H1 (cell line): Measurements from ENCODE around the gene PLXNA3. TPM values are rescaled to one million over a fixed set of nuclear protein-coding genes. Genes with fewer than 3 reads are reported as not detected.
A peak's percentile ranks its signal among the peaks of the same experiment; 100 is the strongest.

ENCODE experiments used
- ASH2L ChIP-seq: fragments of 200-600, 300-600 bp; sonication (generic); IDR thresholded peaks from one replicate; pipeline ENCODE4 v1.7.1; 2017; ENCODE audit warnings: low read length
- CBX8 ChIP-seq: fragments of 300-800, 300-1000 bp; sonication (generic); IDR thresholded peaks from 2 replicates; pipeline ENCODE4 v1.7.1; 2016; ENCODE audit warnings: low read depth, low read length, borderline replicate concordance
- CEBPB ChIP-seq: IDR thresholded peaks from 2 replicates; pipeline ENCODE4 v1.6.1; 2012; ENCODE audit warnings: low read depth, low read length
- CHD2 ChIP-seq: IDR thresholded peaks from 2 replicates; pipeline ENCODE4 v1.6.1; 2012; ENCODE audit warnings: low read length, improper control_type of control experiment
- CREB1 ChIP-seq: IDR thresholded peaks from 2 replicates; pipeline ENCODE4 v1.6.1; 2012; ENCODE audit warnings: inconsistent platforms
- CTBP2 ChIP-seq: IDR thresholded peaks from 2 replicates; pipeline ENCODE4 v1.7.0; 2011; ENCODE audit warnings: borderline replicate concordance, mild to moderate bottlenecking, moderate library complexity, mixed read lengths, low read length; ENCODE audit not compliant: insufficient read depth, insufficient read length
- EGR1 ChIP-seq: IDR thresholded peaks from 2 replicates; pipeline ENCODE4 v1.6.1; 2011; ENCODE audit warnings: low read depth, low read length, borderline replicate concordance
- EZH2 ChIP-seq: fragments of 200-600 bp; sonication (generic); IDR thresholded peaks from 2 replicates; pipeline ENCODE4 v1.7.1; 2012; ENCODE audit warnings: low read depth, mild to moderate bottlenecking, moderate library complexity, low read length, inconsistent platforms; ENCODE audit not compliant: severe bottlenecking
- HDAC6 ChIP-seq: IDR thresholded peaks from one replicate; pipeline ENCODE4 v1.7.1; 2012; ENCODE audit warnings: low read depth, mild to moderate bottlenecking, inconsistent platforms, low read length, moderate library complexity
- KDM5A ChIP-seq: fragments of 200-600 bp; IDR thresholded peaks from 2 replicates; pipeline ENCODE4 v1.7.1; 2012; ENCODE audit warnings: mild to moderate bottlenecking, low read length, inconsistent platforms, mixed read lengths
- MAFK ChIP-seq: IDR thresholded peaks from 2 replicates; pipeline ENCODE4 v1.6.1; 2012; ENCODE audit warnings: low read depth, mild to moderate bottlenecking, improper control_type of control experiment, low read length
- POLR2A ChIP-seq, 2 experiments: IDR thresholded peaks; 1 replicate in 1 of 2; 2 replicates in 1 of 2; pipeline ENCODE4 v1.6.1; 2011; ENCODE audit warnings: low read depth in 2 of 2, low read length in 2 of 2, mild to moderate bottlenecking in 2 of 2; ENCODE audit errors: control extremely low read depth in 1 of 2
- POU5F1 ChIP-seq: IDR thresholded peaks from 2 replicates; pipeline ENCODE4 v1.6.1; 2011; ENCODE audit warnings: low read depth, mild to moderate bottlenecking, low read length, moderate library complexity
- RAD21 ChIP-seq, 2 experiments: IDR thresholded peaks in 1 of 2; conservative IDR thresholded peaks in 1 of 2; 2 replicates each; pipeline ENCODE4 v1.6.1; 2011; ENCODE audit warnings: low read depth in 2 of 2, low read length in 2 of 2, improper control_type of control experiment in 1 of 2, inconsistent platforms in 1 of 2, mild to moderate bottlenecking in 1 of 2, moderate library complexity in 1 of 2
- RBBP5 ChIP-seq: IDR thresholded peaks from 2 replicates; pipeline ENCODE4 v1.7.1; 2012; ENCODE audit warnings: low read depth, mild to moderate bottlenecking, inconsistent platforms, low read length, moderate library complexity, borderline replicate concordance
- RNF2 ChIP-seq: fragments of 200-900, 300-1000 bp; sonication (generic); IDR thresholded peaks from 2 replicates; pipeline ENCODE4 v1.7.1; 2016; ENCODE audit warnings: borderline replicate concordance, low read depth, mild to moderate bottlenecking, antibody characterized with exemption, low read length; ENCODE audit not compliant: poor library complexity, severe bottlenecking; ENCODE audit errors: missing control alignments
- SIRT6 ChIP-seq: IDR thresholded peaks from one replicate; pipeline ENCODE4 v1.7.1; 2012; ENCODE audit warnings: low read length, inconsistent platforms
- SRF ChIP-seq: IDR thresholded peaks from 2 replicates; pipeline ENCODE4 v1.6.1; 2011; ENCODE audit warnings: mild to moderate bottlenecking, low read depth, low read length, moderate library complexity
- TBP ChIP-seq: IDR thresholded peaks from 2 replicates; pipeline ENCODE4 v1.6.1; 2011; ENCODE audit warnings: low read depth, low read length, improper control_type of control experiment
- YY1 ChIP-seq: IDR thresholded peaks from 2 replicates; pipeline ENCODE4 v1.6.1; 2011; ENCODE audit warnings: low read depth, mild to moderate bottlenecking, low read length
- ZNF274 ChIP-seq: IDR thresholded peaks from 2 replicates; pipeline ENCODE4 v1.7.0; 2012; ENCODE audit warnings: low read length, borderline replicate concordance; ENCODE audit errors: extremely low read depth
- polyA plus RNA-seq, 7 experiments: library from polyadenylated mRNA; depleted of rRNA in 3 of 7; stranded (reverse) in 5 of 7; unstranded in 2 of 7; fragments of >200 nt in 5 of 7; fragments of 200-250 nt in 2 of 7; gene quantifications; 1 replicate in 5 of 7; 2 replicates in 1 of 7; 4 replicates in 1 of 7; pipeline versions ENCODE4 v1.2.1 to v1.2.3, GENCODE V29; 2011 to 2013; ENCODE audit warnings: missing spikeins in 2 of 7, mixed read lengths in 2 of 7
- total RNA-seq: library from RNA; stranded (reverse); fragmentation: NEBNext Ultra II Directional; extraction: Animal tissue kit (Norgen Biotek cat#: 25700); gene quantifications from 2 replicates; pipeline ENCODE4 v1.2.1, GENCODE V29; 2021
- TF ChIP-seq, protein P1 (sequence below), 3 experiments: IDR thresholded peaks; 1 replicate in 2 of 3; 2 replicates in 1 of 3; pipeline versions ENCODE4 v1.5.1 to v1.6.1; 2011; ENCODE audit warnings: low read length in 3 of 3, mild to moderate bottlenecking in 3 of 3, inconsistent platforms in 2 of 3, low read depth in 1 of 3, moderate library complexity in 1 of 3; ENCODE audit not compliant: insufficient read depth in 1 of 3; ENCODE audit errors: control extremely low read depth in 1 of 3

The PLXNA3 gene
- total and polyA plus RNA-seq, 2 of the 8 experiments (the other 6 are each of a cell fraction or from before 2014, with no cell fraction given), result 10.7 to 18.2 TPM

DNA sequence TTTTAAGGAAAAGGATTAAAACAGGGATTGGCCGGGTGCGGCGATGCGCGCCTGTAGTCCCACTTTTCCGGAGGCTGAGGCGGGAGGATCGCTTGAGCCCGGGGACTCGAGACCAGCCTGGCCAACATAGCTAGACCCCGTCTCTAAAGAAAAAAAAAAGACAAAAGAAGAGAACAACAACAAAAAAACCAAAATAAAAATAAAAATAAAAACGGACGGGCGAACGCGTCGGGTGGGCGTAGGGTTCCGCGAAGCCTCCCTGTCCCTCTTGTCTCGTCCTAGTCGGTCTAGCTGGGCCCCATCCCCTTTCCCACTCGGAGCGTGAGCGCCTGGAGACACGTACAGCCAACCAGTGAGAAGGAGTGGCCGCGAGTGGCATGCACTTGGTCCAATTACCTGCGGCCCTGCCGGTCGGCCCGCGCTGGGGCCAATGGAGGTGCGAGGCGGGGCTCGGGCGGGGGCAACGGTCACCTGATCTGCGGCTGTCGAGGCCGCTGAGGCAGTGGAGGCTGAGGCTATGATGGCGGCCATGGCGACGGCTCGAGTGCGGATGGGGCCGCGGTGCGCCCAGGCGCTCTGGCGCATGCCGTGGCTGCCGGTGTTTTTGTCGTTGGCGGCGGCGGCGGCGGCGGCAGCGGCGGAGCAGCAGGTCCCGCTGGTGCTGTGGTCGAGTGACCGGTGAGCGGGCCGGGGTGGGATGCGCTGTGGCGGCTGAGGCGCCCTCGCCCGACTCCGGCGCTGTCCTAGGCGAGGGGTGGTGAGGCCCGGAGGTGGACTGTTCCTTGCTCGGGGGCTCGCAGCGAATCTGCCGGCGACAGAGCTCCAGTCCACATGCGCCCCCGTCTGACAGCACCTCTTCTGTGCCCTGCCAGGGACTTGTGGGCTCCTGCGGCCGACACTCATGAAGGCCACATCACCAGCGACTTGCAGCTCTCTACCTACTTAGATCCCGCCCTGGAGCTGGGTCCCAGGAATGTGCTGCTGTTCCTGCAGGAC, 29.6 kb upstream of the PLXNA3 start, which contains the start of gene ATP6AP1 (continued):
- TF ChIP-seq EGR1 (no peak), TBP (no peak), CBX8 (no peak), HDAC6 (no peak), RBBP5 (no peak), RAD21 (IDR thresholded peaks at IDR 0.05 in 1 of 2, conservative IDR thresholded peaks at IDR 0.05 in 1 of 2; ENCODE audit: low read depth in 2 of 2, low read length in 2 of 2) (no peak), ZNF274 (no peak), KDM5A (no peak), POLR2A (IDR thresholded peaks at IDR 0.05; ENCODE audit: control extremely low read depth in 1 of 2, low read depth in 2 of 2, low read length in 2 of 2) (no peak; a peak in 1 of 3 replicates), CREB1 (no peak), MAFK (no peak), ASH2L (peak; percentile 61), CHD2 (peak; percentile 82), EZH2 (no peak), RNF2 (no peak), CTBP2 (no peak), POU5F1 (no peak), CEBPB (no peak), SRF (no peak), SIRT6 (no peak), YY1 (peak; percentile 90)
- TF ChIP-seq, protein P1, sequence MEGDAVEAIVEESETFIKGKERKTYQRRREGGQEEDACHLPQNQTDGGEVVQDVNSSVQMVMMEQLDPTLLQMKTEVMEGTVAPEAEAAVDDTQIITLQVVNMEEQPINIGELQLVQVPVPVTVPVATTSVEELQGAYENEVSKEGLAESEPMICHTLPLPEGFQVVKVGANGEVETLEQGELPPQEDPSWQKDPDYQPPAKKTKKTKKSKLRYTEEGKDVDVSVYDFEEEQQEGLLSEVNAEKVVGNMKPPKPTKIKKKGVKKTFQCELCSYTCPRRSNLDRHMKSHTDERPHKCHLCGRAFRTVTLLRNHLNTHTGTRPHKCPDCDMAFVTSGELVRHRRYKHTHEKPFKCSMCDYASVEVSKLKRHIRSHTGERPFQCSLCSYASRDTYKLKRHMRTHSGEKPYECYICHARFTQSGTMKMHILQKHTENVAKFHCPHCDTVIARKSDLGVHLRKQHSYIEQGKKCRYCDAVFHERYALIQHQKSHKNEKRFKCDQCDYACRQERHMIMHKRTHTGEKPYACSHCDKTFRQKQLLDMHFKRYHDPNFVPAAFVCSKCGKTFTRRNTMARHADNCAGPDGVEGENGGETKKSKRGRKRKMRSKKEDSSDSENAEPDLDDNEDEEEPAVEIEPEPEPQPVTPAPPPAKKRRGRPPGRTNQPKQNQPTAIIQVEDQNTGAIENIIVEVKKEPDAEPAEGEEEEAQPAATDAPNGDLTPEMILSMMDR (IDR thresholded peaks at IDR 0.05; ENCODE audit: control extremely low read depth in 1 of 3, insufficient read depth in 1 of 3, low read depth in 1 of 3, low read length in 3 of 3), result no peak
